GM19372 (cell line): ENCODE data around the gene CCDC63.
"Not testable (repeated sequence)": the region's sequence is repeated elsewhere in the genome, so short reads cannot be mapped to it uniquely, and the experiment has no call there.

Source experiments
- ATAC-seq: cut with Tn5 transposase; IDR thresholded peaks from one replicate; pipeline ENCODE4 v1.9.1; 2021; ENCODE audit warnings: mild to moderate bottlenecking, low read depth, moderate library complexity; ENCODE audit not compliant: unreplicated experiment

Gene CCDC63

DNA sequence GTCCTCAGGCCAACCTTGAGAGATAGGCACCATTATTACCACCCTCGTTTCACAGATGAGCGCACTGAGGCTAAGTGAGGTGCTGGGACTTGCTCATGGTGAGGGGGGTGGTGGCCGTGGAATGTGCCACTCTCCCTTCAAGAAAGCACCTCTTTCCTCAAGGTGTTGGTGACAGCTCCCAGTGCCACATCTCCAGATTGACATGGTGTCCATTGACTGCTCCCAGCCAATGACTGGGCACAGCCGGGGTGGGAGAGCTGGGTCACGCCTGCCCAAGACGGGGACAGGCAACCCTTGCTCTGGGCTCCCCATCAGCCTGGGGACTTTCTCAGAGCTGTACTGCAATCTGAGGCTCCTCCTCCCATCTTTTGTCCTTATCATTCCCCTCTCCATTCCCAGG lies 94.6 kb downstream of the CCDC63 start:
- ATAC-seq: no peak

GRCh38 chr12:110943373-110943772 lies 96.6 kb downstream of the CCDC63 start:
- ATAC-seq: no peak

DNA sequence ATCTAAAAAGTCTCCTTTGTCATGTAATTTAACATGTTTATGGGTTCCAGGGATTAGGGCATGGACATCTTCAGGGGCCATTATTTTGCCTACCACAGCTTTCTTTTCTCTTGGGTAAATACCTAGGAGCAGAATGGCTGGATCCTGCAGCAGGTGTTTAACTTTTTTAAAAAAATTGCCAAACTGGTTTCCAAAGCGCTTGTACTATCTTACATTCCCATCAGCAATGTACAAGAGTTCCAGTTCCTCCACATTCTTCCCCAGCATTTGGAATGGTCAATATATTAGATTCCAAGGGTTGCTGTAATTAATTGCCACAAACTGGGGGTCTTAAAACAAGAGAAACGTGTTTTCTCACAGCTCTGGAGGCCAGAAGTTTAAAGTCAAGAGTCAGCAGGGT lies 101.3 kb downstream of the CCDC63 start:
- no peak for ATAC-seq

GRCh38 chr12:110950466-110950865 lies 103.7 kb downstream of the CCDC63 start:
- ATAC-seq: not testable (repeated sequence)

DNA sequence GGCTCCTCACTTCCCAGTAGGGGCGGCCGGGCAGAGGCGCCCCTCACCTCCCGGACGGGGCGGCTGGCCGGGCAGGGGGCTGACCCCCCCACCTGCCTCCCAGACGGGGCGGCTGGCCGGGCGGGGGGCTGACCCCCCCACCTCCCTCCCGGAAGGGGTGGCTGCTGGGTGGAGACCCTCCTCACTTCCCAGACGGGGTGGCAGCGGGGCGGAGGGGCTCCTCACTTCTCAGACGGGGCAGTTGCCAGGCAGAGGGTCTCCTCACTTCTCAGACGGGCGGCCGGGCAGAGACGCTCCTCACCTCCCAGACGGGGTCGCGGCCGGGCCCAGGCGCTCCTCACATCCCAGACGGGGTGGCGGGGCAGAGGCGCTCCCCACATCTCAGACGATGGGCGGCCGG lies 104.1 kb downstream of the CCDC63 start:
- ATAC-seq: not testable (repeated sequence)
